GM12892 (cell line): ENCODE measurements around the gene FOXP2.

Source experiments
- POLR2A ChIP-seq: IDR thresholded peaks from 2 replicates; pipeline ENCODE4 v1.6.1; 2011; ENCODE audit warnings: low read depth, low read length, control low read depth
- POLR2AphosphoS5 ChIP-seq: IDR thresholded peaks from 2 replicates; pipeline ENCODE4 v1.6.1; 2011; ENCODE audit warnings: low read depth, low read length, control low read depth
- TAF1 ChIP-seq: IDR thresholded peaks from 2 replicates; pipeline ENCODE4 v1.6.1; 2011; ENCODE audit warnings: low read depth, mild to moderate bottlenecking, control low read depth, low read length, borderline replicate concordance

GRCh38 chr7:114639451-114639850 lies 224.8 kb downstream of the FOXP2 start:
- no peak for TF ChIP-seq POLR2A
- no peak for TF ChIP-seq TAF1
- TF ChIP-seq POLR2AphosphoS5: no peak
